Daoy (cell line): ENCODE measurements around the gene TPSG1. TPM values are rescaled to one million over a fixed set of nuclear protein-coding genes. Genes with fewer than 3 reads are reported as not detected.
"Not testable (repeated sequence)": the region's sequence is repeated elsewhere in the genome, so short reads cannot be mapped to it uniquely, and the experiment has no call there.

Source experiments
- DNase-seq: peaks from one replicate; pipeline ENCODE4 v3.0.0-alpha.2; 2015; ENCODE audit warnings: low read depth
- total RNA-seq: library from RNA; depleted of rRNA; stranded (reverse); fragments of >200 nt; shearing (Covaris generic); gene quantifications from 2 replicates; pipeline ENCODE4 v1.2.3, GENCODE V29; 2014

TPSG1 gene
- total RNA-seq, 1 experiment from 2014 or later = 0.23 TPM

- no peak for DNase-seq
Measured at GRCh38 chr16:1256874-1257322, 31.8 kb upstream of the TPSG1 start.

GRCh38 chr16:1256296-1256873 is 31.3 kb upstream of the TPSG1 start:
- not testable (repeated sequence) for DNase-seq

GRCh38 chr16:1255276-1256122 is 30.4 kb upstream of the TPSG1 start, which contains the start of gene TPSD1:
Gene TPSD1, plus strand, starts transcription at chr16:1256069. Its CDS starts 212 bp downstream, at chr16:1256281.
- DNase-seq = not testable (repeated sequence)

- not testable (repeated sequence) for DNase-seq
Measured at GRCh38 chr16:1254821-1255220, 29.8 kb upstream of the TPSG1 start.

GRCh38 chr16:1253701-1254364 is 28.8 kb upstream of the TPSG1 start:
- DNase-seq = not testable (repeated sequence)

DNA sequence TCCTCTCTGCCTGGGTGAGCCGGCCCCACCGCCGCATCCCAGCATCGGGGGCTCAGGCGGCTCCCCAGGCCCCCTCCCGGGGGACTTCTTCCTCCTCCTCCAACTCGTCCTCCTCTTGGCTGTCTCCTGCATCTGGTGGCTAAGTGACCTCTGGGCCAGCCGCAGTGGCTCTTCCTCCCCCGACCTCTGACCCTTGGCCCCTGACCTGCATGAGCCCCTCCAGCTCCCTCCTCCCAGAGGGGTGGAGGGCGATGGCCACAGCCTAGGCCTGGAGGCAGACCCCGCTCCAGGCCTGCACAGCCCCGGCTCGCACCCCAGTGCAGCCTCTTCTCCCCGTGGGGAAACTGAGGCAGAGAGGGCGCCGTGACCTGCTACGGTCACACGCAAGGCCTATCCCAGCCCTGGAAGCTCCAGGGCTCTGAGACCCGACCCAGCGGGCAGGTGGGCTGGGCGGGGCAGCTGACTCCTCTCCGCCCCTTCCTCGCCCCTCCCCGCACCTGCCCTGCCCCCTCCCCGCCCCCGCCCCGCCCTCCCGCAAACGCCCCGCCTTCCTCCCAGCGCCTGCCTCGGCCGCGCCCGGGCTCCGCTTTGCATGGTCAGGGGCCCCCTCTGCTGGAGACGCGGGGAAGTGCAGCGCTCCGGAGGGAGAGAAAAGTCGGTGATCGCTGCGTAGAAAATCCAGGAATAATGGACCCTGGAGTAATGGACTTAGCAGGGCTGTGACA is 24.1 kb upstream of the TPSG1 start:
- not testable (repeated sequence) for DNase-seq

DNA sequence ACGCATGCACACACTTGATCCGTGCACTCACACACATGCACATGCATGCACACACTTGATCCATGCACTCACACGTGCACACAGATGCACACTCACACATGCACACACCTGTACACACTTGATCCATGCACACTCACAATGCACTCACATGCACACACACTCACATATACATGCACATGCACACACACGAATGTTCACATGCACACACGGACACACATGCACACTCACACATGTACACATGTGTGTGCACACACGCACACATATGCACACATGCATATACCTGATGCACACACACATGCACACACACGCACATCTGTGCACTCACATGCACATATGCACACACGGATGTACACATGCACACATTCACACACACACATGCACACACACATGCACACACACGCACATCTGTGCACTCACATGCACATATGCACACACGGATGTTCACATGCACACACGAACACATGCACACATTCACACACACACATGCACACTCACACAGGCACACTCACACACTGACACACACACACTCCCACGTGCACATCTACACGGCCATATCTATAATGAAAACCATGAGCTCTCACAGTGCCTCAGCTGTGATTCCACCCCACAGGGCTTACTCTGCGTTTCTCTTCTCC is 23.0 kb upstream of the TPSG1 start:
- not testable (repeated sequence) for DNase-seq

DNA sequence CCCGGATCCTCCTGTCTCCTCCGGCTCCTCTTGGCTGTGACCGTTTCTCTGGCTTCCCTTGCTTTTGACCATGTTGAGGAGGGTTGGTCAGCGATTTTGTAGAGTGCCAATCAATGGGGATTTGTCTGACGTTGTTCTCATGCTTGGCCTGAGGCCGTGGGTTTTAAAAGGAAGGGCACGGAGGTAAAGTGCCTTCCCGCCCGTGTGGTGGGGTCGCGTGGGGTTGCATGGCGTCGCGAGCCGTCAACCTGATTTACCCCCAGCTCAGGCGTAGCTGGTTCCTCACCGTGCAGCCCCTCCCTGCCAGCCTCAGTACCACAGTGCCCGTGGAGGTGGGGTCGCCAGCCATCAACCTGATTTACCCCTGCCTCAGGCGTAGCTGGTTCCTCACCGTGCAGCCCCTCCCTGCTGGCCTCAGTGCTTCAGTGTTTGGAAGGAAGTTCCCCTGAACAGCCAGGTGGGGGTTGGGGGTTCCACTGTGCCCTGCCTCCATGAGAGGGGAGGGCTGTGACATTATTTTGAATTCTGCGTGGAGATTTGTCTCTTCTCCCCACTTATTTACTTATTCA is 20.5 kb upstream of the TPSG1 start:
- no peak for DNase-seq

- peak; percentile 49 for DNase-seq
Measured at GRCh38 chr16:1244881-1245280, 19.8 kb upstream of the TPSG1 start.

DNA sequence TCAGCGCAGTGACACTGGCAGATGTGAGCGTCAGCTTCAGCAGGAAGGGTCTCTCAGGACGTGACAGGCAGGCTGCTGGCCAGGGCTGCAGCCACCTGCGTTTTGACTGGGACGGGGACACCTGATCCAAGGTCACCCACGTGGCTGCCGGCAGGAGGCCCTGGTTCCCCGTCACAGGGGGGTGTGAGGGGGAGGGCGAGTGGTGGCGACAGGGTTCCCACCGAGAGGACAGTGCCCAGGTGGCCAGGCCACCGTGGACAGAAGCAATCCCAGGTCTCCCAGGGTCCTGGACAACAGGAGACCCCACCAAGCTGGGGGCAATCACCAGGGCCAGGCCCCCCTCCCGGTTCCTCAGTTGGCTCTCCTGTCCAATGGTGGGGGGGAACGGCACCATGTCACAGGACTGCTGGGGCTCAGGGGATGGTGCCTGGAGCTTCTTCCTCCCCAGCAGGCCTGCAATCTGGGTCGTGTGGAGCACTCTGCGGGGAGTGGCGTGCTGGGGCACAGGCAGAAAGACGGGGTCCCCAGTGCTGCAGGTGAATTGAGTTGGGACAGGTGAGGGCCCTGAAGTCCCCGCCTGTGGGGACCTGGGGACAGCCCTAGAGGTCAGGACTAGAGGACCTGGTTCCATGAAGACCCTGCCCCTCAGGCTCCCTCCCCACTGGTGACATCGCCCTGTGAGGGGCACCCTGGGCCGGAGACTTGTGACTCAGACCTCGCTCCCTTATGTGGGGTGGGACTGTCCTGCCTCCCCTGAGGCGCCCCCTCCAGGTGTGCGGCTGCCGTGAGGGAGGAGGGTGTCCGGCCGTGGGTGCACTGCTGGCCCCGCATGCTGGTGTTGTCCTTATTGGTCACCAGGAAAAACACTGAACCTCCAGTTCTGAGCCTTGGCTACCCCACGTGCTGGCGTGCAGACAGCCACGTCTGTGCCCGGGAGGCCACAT is 19.1 kb upstream of the TPSG1 start:
- DNase-seq = not testable (repeated sequence)

DNA sequence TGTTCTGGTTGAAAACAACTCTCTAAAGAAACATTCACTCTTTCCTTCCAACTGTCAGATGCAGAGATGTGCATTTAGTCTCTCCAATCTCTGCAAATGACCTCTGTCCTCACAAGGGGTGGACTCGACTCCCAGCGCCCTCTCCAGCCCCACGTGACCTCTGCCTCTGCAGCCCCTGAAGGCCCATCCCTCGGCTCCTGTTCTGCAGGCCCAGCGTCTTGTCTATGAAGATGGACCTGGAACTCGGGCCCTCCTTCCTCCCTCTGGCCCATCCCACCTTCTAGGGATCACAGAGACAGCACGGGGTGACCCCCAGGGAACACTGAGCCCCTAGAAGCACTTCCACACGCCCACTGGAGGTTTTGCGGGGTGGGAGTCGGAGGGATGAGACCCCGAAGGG is 18.3 kb upstream of the TPSG1 start:
- not testable (repeated sequence) for DNase-seq

- not testable (repeated sequence) for DNase-seq
Measured at GRCh38 chr16:1241081-1241480, 16.0 kb upstream of the TPSG1 start.

DNA sequence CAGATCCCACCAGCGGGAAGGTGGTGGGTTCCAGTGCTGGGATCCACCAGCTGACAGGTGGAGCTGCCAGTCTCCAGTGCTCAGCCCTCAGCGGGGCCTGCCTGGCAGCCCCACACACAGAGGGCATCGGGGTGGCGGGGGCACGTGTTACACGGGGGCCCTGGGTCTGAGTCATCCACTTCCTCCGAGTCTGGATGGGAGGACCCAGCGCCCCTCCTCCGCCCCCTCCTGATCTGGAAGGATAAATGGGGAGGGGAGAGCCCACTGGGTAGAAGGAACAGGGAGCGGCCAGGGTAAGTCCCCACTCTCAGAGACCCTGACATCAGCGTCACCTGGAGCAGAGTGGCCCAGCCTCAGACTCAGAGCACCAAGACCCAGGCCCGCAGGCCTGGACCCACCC is 15.4 kb upstream of the TPSG1 start, which contains the start of gene TPSAB1:
Gene TPSAB1, plus strand, starts transcription at position 270 of the 400 bp plus-strand sequence. CDS start 234 bp downstream, outside the sequence.
- DNase-seq = not testable (repeated sequence)

DNA sequence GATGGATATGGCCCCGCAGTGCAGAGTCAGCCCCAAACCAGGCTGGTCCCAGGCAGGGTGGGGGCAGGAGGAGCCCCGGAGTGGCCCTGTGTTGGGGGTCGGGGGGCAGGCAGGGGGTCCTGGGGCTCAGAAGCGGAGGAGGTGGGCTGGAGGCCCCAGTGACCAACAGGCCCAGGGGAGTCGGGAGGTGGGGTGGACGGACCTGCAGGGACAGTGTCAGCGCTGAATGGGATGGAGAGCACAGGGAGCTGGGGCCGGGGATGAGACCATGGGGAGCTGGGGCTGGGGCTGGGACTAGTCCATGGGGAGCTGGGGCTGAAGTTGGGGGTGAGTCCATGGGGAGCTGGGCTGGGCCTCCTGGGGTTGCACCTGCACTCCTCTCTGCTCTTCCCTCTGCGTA is 14.5 kb upstream of the TPSG1 start:
- DNase-seq = not testable (repeated sequence)

DNA sequence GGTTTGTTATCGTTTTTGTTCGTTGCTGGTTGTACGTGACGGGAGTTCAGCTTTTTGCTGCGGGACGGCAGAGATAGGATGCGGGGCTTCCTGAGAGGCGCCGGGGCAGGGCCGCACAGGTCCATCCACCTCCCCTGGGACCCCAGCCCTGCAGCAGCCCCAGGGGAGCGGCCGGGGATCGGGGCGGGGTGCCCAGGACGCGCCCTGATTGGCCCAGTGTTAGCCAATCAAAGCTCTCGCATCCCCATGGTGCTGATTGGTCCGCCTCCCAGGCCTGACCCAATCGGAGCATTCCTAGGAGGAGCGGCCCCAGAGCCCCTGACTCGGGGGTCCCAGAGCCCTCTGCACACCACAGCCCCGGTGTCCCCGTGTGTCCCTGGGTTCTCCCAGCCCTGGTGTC is 13.8 kb upstream of the TPSG1 start:
- DNase-seq = not testable (repeated sequence)

DNA sequence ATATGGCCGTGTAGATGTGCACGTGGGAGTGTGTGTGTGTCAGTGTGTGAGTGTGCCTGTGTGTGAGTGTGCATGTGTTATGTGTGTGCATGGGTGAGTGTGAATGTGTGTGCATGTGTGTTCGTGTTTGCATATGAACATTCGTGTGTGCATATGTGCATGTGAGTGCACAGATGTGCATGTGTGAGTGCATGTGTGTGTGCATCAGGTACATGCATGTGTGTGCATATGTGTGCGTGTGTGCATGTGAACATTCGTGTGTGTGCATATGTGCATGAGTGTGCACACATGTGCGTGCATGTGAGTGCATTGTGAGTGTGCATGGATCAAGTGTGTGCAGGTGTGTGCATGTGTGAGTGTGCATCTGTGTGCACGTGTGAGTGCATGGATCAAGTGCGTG is 12.9 kb upstream of the TPSG1 start:
- no peak for DNase-seq

DNA sequence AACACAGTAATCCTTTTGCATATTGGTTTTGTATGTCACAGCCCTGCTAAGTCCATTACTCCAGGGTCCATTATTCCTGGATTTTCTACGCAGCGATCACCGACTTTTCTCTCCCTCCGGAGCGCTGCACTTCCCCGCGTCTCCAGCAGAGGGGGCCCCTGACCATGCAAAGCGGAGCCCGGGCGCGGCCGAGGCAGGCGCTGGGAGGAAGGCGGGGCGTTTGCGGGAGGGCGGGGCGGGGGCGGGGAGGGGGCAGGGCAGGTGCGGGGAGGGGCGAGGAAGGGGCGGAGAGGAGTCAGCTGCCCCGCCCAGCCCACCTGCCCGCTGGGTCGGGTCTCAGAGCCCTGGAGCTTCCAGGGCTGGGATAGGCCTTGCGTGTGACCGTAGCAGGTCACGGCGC is 11.6 kb upstream of the TPSG1 start:
- not testable (repeated sequence) for DNase-seq

DNA sequence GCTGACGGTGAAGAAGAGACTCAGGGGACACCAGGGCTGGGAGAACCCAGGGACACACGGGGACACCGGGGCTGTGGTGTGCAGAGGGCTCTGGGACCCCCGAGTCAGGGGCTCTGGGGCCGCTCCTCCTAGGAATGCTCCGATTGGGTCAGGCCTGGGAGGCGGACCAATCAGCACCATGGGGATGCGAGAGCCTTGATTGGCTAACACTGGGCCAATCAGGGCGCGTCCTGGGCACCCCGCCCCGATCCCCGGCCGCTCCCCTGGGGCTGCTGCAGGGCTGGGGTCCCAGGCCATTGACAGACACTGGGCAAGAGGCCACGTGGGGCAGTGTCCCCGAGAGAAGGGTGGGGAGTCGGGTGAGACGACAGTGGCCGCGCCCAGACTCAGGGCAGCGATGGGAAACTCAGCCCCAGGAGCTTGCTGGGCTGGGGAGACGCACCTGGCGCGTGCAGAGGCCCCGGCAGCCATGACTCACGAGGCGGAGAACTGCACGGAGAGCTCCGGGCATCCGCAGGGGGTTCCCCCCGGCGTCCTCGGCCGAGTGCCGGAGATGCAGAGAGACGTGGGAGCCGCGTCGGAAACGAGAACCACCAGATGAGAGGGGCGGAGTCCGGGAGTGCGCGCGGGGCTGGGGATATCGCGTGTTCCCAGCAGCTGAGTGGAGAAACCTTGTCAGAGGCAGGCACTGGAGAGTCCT is 7.1 kb upstream of the TPSG1 start:
- not testable (repeated sequence) for DNase-seq

DNA sequence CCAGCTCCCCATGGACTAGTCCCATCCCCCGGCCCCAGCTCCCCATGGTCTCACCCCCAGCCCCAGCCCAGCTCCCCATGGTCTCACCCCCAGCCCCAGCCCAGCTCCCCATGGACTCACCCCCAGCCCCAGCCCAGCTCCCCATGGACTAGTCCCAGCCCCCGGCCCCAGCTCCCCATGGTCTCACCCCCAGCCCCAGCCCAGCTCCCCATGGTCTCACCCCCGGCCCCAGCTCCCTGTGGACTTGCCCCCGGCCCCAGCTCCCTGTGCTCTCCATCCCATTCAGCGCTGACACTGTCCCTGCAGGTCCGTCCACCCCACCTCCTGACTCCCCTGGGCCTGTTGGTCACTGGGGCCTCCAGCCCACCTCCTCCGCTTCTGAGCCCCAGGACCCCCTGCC is 6.2 kb upstream of the TPSG1 start:
- DNase-seq = not testable (repeated sequence)
